NCI-H1436 (cell line): ENCODE measurements around the gene CORO6.
A peak's percentile ranks its signal among the peaks of the same experiment; 100 is the strongest.

Source experiments
- DNase-seq: peaks from one replicate; lab custom pipeline; 2025; lab: John Stamatoyannopoulos, UW

The CORO6 gene

DNA sequence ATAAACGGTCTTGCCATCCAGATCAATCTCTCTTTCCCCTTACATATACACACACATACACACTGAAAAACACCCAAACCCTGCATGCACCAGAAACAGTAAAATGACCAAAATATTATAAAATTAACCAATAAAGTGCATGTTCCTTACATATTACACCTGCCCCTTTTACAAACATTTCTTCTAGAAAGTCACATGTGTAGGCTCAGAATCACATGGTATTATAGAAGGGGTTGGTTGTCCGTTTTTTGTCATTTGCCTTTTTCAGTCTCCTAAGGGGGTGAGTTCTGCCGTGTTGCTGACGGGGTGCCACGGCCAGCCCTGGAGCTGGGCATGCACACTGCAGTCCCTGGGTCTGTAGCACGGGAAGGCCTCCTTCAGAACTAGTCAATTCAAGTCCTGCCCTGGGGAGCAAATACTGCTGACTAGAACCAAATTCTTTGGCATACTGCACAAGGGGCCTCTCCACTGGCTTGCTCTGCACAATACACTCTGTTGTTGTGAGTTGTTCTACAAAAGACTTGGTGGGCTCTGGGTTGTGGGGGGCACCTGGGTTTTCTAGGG, 8.0 kb upstream of the CORO6 start:
- no peak for DNase-seq

DNA sequence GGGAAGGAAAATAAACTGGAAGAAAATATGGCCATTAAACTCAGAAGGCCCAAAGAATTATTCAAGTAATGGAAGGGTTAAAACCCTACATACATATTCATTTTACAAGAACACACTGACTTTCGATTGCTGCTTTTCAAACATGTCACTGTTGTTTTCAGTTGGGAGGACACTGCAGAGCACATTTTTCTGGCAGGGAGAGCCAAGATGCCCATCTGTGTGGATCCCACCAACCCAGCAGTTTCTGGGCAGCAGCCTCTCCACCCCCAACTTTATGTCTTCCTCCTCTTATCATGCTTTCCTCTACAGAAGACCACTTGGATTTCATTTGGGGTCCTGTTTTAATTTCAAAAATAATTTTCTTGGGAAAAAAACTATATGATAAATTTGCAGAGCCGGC, 7.1 kb upstream of the CORO6 start:
- no peak for DNase-seq

DNA sequence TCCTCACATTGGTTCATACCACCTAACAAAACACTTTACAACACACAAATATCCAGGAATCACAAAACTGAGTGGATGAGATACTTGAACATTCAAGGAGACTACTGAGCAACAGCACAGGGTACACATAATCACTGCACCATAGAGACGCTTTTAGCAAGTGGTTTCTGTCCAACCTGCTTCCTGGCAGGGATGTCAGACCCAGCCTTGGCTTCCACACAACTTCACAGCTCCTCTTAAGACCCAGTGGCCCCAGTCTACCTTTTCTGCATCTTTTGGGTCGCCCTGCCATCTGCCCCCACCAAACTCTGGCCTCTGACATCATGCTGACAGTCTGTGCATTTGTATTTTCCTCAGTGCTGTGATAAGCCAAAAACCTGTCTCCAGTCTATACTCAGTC, 5.9 kb upstream of the CORO6 start:
- no peak for DNase-seq

DNA sequence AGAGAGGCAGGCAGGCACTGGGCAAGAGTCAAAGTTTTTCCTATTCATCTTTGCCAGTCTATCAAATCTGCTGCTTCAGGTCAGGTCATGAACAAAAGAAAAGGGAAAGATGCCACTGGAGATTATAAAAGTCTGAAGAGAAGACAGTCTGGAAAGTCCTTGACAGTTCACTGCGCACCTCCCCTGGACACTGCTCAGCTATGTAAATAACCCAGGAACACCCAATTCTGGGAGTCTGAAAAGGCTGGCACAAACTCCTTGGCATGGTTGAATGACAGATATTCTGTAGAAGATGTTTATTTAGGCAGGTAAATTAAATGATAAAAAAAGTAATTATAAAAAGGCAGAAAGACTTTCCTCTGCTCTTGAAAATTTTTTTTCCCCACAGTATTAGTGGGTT, 5.2 kb upstream of the CORO6 start:
- DNase-seq: no peak

DNA sequence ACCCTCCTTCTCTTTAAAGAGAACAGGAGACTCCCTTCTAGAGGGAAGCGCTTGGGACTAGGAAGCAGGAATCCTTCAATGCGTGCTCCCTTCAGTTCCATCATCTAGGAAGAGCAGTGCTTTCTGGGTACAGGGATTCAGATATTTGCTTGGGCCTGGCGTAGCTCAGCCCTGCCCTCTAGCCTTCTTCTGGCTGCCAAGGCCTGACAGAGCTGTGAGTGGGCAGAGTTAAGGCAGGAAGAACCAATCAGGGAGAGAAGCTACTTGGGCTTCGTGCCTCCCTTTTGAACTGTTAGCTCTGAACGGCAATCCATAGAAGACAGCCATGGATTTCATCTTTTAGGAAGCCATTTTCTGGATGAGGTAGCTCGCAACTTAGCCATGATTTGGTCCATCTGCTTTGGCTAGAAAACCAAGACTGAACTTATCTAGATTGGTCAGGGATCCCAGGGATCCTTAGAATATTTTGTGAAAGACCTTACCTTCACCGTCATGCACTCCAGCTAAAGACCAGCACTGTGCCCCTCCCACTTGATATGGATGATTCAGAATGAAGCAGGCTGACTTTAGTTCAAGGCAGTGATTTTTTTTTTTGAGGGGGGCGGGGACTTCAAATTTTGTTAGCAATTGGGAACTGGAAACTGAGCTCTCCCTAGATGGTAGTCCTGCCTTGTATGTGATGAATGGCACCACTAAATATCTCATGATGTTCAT, 2.5 kb upstream of the CORO6 start:
- peak; percentile 17 for DNase-seq

DNA sequence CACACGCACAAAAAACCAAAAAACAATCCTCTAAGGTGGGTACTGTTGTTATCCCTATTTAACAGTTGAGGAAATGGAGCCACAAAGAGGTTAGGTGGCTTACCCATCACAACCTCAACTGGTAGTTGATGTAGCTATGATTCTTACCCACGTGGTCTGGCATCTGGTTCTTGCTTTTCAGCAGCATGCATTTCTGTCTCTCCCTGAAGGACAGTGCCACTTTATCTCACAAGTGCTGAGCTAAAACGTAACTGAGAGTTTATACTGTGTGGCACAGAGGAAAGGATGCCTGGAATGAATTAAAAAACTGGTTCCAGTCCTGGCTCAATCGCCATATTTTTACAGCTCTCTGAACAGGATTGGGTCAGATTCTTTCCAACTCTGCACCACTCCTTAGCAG, 1.9 kb upstream of the CORO6 start:
- no peak for DNase-seq

DNA sequence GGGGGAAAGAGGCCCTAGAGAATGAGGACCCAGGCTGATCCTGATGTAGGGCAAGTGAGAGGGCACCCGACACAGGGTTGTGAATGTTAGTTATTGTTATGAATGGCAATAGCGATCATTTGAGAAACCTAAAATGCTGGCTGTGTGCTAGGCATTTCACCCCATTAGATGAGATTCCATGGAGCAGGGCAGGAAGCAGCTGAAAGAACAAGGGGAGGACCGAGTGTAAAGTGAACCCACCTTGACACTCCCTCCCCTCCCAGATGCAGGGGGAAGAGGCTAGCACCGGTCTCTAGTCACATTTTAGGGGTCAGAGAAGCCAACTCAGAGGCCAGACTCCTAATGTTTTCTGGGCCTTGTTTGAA, 553 bp upstream of the CORO6 start:
- no peak for DNase-seq

DNA sequence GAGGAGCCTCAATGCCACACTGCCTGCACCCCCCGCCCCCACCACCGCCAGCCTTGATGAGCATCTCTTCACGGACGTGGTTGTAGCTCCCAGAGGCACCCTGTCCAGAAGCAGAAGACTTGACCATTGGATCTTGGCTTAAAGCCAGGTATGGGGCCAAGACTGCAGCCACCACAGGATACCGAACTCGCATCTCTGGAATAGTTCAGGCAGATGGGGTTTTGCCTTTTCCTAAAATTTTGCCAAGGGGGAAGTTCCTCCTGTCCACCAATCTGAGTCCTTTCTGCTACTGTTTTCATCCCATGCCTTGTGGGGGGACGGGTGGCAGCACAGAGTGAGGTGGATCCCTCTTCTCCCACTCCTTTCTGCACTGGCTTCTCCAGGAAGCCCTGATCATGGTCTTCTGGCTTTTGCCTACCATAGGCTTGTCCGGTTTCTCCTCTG, 939 bp downstream of the CORO6 start:
- DNase-seq: no peak

DNA sequence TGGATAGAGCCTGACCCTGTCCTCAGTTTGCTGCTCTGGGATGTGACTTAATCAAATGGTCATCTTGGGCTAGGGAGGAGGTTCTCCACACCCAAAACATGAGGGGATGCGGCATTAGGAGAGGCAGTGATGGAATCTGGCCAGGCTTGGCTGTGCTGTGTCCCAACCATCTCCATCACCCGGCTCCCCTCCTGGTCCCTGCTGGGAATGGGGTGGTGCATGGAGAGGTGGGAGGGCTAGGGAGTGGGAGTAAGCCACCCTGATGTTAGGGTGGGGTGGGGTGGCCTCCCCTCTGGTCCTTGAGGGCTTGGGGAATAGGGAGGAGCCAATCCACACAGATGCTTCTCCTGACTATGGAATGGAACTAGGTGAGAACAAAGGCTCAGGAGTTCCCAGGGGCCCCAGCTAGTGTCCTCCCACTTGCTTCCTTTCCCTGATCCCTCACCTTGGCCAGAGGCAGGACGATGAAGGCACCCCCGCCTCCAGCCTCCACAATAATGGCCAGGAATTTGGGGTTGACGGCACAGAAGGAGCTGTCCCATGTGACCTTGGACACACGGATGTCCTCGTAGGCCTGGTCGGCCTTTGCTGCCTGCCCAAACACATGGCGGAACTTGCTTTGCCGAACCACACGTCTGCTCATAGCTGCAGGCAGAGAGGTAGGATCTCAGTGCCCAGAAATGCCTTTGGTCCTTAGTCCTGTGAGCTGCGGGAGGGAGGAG, 1.8 kb downstream of the CORO6 start:
- no peak for DNase-seq

DNA sequence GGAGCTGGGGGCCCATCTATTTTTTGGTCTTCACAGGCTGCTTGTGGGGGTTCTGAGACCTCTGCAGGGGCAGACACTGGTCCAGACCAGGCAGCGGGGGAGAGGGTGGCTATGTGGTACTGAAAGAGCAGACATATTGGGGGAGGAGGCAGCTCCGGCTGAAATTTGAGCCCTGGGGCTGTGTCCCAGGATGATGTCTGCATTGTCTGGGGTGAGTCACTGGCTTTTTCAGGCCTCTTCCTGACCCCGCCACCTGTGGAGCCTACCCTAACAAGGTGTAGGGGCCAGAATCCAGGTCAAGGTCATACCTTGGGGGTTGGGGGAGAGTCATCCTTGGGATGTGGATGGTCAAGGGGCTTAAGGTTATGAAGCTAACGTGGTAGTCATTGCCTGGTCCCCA, 2.4 kb downstream of the CORO6 start:
- DNase-seq: no peak

DNA sequence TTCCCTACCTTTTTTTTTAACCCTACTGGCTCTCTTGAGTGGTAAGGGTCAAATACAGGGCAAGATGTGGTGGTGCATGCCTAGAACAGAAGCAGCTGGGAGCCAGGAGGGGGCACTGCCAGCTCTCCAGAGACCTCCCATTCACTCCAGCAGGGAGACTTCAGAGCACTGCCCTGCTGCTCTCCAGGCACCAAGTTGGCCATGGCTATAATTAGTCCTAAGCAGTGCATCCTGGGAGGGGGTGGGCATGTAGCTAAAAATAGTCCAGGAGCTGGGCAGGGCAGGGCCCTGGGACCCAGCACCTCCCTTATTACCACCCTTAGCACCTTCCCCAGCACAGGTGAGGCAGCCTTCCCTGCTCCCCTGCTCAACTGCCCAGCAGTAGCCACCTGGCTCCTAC, 3.5 kb downstream of the CORO6 start:
- peak; percentile 31 for DNase-seq

DNA sequence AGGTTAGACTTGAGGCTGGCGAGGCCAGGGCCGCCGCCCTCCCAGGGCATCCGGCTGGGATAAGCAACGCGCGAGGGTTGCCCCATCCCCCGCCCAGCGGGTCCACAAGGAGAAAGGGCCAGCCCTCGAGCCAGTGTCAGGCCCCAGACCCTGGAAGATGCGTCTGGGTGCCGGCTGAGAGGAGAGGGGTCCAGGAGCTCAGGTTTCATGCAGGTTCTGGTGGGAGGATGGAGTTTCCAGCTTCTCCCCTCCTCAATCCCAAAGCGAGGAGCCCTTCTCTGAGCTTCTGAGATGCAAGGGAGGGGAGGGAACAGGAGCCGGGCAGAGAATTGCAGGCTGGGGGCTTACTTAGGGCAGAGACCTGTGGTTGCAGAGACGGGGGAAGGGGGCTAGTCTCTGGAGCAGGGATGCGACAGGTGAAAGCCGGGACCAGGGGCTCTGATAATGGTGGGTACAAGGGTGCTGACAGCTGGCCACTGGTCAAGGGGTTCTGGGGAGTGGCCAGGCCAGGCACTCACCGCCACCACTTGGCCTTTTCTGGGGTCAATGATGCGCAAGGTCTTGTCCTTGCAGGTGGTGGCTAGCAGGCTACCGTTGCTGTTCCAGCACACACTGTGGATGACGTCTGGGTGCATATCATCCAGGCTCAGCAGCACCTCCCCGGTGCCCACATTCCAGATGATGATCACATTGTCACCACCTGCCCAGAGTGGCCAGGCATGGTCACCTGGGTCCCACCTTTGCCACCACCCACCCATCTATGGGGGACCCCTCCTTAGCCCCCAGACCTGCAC, 4.2 kb downstream of the CORO6 start:
- no peak for DNase-seq

DNA sequence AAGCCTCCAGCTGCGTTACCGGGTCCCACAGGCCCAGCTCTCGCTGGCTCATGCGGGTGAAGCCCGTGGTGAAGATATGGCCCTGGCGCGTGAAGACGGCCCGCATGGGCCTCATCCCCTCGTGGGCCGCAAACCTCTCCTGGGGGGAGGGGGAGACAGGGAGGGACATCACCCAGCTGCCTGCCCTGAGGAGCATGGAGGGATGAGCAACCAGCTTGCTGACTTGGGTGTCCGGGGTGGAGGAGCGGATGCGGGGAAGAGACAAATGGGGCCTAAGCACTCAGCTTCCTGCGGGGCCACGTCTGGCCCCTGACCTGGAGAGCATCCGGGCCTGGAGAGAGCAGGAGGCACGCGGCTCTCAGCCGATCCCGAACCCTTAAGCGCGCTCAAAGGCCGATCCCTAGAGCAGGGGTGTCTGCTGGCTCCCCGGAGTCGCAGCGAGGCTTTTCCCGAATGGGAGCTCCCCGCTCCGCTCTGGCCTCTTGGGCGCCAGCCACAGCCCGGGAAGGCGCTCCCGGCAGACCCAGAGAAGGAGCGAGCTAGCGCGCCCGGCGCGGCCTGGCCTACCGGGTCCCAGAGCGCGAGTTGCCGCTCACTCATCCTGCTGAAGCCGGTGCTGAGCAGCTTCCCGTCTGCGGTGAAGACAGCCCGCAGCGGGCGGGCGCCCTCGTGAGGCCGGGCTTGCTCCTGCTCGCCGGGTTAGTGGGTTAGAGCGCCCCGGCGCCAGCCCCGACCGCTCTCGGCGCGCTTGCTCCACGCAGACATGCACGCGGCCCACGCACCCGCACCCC, 5.0 kb downstream of the CORO6 start:
- peak; percentile 83 for DNase-seq

DNA sequence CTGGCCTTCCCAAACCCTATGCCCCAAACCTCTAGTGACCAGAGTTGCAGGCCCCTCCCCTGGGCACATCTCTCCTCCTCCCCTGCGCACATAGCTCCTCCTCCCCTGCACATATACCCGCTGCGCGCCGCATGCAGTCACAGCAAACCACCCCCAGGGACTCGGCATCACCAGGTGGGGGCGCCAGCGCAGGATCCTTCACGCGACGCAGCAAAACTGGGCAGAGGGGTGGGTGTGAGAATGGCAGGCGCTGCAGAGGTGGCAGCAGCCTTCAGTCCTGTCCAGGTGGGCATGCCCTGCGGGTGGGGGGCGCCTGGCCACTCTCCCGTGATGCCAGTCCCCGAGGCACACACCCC, 5.6 kb downstream of the CORO6 start:
- DNase-seq: peak; percentile 97

DNA sequence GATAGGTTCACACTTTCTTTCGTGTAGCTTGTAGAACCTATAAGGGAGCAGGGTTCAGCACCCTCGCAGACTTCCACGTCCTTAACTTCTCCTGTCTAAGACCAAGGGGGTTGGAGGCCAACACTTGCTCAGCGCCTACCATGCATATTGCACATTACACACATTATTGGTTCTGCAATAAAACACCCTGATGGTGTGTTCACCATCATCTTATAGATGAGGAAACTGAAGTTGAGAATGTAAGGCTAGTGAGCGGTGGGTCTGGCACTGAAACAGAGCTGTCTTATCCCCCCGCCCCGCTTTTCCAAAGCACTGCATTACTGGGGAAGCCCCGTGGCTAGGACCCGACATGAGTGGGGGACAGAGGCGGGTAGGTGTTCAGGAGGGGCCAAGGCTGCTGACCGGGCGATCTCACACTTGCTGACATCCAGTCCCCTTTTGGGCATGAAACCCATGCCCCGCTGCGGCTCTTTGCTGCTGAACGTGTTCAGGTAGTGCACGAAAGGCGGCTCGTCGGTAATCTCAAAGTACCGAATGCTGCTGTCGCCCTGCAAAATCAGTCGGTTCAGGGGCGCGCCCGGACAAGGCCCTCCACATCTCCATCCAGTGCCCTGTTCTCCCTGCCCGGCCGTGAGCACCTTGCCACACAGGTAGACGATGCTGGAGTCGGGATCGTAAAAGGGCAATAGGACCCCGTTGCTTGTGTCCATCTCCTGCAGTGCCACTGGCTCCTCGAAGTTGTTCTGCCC, 6.2 kb downstream of the CORO6 start:
- no peak for DNase-seq

DNA sequence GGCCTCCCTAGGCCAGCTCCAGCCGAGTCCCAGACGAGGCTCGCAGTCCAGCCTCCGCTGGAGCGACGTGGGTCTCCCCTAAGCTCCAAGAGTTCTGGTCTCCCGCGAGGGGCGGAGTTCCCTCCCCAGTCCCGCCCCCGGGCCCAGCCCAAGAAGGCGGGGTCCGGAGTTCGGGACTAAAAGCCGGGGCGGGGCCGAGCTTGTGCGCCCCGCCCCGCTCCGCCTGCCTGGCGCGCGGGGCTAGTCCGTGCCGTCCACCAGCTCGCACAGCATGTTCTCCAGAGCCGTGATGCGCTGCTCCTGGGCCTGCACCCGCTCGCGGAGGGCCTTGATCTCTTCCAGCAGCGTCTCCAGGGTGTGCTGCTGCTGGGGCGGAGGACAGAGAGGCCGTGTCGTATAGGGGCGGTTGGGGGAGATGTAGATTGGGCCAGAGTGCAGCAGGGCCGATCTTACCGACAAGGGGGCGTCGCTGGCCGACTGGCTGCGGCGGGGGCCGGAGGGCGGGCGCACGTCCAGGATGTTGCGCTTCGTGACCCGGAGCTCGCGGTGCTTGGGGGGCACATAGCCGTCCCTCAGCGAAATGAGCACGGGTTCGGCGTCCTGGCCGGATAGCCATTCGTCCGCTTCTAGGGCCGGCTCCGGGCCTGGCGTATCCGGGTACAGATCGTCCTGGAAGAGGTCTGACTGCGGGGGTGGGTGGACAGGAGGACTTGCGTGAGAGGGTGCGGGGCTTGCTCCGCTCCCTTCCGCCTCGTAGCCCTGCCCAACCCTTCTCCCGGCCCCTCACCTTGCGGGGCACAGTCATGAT, 7.0 kb downstream of the CORO6 start:
- DNase-seq: no peak

DNA sequence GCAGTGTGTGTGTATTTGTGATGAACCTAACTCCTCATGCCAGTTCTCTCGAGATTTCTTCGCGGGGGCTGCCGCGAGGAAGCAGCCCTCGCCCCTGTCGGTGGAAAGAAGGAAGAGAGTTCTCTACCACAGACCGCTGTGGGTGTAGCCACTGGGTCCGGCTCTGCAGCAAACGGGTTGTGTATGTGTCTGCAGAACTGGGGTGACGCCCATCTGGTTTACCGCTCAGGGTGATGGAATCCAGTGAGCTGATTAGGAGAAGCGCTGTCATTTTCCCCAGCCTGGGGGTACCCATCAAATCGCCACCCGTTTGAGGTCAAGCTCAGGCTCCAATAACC, 7.7 kb downstream of the CORO6 start:
- no peak for DNase-seq

DNA sequence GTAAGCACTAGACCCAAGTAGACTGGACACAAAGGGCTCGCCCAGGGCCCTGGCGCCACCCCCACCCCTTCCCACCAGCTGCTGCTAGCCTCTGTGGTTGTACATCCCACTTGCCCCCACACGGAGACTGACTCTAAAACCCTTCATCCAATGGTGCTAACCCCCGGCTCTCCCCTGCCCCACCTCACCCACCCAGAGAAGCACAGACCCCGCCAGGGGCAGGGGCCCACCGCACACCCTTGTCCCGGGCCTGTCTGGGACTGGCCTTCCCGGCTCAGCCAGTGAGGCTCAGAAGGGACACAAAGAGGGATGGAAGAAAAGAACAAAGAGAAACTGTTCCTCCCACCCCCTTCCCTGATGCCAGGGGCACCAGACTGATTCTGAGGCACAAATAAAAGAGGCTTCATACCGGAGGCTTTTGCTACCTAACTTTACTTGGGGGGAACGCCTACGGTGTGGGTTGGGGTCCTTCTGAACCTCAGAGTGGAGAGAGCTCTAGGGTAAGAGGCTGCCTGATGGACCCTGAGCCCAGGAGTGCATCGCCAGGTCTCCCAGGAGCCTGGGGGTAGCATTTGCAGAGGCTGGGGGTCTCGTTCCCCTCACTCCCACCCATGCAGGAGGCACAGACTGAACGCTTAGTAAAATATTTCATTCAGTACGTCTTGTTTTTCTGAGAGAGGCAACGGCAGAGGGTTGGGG, 8.2 kb downstream of the CORO6 start:
- no peak for DNase-seq

DNA sequence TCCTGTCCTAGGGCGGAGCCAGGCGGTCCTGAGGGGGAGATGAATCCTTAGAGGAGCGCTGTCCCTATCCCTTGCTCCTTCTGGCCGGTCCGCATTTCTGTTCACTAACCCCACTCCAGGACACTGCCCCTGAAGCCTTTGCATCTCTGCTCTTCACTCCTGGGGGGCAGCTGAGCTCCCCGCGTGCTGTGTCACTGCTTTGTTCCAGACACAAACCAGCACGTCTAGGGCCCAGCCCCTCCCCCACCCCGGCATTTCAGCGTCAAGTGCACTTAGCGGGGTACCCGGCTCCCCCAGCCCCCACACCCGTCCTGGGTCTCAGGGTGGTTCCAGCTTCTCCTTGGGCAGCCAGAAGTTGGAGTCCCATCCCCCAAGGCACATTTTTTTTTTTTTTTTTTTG, 8.9 kb downstream of the CORO6 start:
- no peak for DNase-seq

DNA sequence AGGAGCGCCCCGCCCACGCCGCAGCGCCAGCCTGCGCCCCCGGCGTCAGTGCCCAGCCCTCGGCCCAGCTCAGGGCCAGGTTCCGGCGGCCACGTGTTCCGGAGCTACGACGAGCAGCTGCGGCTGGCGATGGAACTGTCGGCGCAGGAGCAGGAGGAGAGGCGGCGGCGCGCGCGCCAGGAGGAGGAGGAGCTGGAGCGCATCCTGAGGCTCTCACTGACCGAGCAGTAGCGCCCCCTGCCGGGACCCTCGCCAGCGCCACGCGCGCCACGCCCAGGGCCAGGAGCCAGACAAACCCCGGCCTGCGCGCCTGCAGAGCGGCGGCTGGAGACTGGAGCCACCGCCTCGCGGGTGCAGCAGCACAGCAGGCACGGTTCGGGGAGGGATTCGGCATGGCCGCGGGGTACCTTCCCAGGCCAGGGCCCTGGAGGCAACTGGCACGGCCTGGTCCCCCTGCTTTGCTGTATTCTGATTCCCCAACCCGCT, 9.3 kb downstream of the CORO6 start:
- no peak for DNase-seq
